GM18511 (cell line): ENCODE measurements around the gene FHL1.

Experiments
- ATAC-seq: cut with Tn5 transposase; IDR thresholded peaks from one replicate; pipeline ENCODE4 v1.9.1; 2021; ENCODE audit warnings: mild to moderate bottlenecking, moderate library complexity; ENCODE audit not compliant: unreplicated experiment

FHL1 gene

DNA sequence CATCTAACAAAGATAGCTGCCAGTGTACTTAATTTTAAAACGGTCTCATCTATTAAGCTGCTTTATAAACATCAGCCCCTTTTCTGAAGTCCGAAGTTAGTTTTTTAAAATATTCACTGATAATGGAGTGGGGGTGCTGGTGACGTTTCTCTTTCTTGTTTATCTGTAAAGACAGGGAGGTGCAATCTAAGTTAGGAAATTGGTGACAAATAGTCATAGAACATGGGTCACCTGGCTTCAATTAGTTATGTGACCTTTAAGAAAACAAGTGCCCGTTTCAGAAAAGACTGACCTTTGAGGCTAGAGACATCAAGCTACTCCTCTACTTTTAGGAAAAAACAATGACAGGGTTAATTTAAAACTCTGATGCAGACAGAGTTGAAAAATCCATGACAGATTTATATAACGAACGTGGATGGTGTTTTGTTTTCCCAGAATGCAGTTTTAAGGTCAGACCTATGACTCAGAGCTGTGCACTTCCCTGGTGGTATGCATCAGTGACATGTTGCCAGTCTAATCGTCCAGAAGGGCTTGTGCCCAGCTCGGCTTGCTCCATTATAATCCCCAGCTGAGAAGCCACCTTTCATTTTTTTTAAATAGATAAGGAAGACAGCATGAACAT lies 38.2 kb downstream of the FHL1 start:
- no peak for ATAC-seq

DNA sequence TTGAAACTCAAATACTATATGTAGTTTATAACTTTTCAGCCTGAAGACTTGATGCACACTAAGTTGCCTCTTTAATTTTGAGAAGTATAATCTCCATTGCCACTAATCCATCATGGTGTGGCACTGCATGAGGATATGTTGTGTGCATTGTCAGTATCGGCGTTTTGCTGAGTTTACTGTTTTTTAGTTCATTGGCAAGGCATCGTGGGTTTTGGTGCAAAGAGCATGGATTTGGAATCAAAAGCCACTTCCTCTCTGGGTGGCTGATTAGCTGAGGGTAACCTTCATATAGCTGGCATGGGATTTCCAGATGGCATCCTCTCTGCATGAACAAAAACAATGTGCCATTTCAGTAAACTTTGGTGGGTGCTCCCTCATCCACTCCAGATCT lies 38.7 kb downstream of the FHL1 start:
- ATAC-seq = no peak

DNA sequence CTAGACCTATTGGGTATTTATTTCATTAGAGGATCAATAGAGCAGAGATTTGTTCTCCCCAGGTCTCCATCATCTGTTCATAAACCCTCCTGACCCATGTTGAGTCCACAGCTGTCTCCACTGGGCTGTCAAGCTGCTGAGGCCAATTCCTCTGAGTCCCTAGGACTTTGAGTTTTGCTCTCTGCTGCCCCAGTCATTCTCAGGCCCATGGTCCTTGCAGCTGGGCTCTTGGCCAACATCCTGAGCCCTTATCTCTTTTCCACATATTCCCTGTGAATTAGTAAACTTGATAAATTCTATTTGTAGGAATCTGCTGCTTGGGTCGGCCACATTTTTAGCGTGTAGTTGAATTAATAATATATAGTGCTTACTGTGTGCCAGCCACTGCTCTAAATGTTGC lies 41.9 kb downstream of the FHL1 start:
- no peak for ATAC-seq

DNA sequence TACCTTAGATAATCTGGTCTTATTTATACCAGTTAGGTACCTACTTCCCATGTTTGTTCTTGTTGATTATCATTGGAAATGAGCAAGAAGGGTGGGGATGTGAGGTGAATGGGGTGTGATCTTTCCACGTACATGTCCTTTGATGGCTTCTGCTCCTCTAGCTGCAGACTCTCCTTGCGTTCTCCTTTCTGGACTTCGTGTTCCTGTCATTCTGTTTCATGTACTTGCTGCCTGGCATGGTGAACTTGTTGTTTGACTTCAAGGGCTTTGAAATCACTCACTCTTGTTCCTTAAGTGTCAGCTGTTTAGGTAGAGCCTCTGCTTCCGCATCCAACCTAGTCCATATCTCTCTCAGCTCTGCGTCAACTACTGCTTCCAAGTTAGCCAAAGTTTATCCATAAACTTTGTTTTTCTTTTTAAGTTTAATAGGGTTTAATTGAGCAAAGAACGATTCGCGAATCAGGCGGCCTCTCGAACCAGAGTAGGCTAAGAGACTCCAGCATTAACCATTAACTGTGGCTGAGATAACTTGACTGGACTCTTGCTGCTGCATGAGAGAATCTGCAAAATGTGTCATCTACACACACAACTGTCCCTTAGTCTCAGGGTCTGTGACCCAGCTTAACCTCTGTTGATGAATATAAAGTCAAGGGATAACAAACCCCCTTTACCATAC lies 42.8 kb downstream of the FHL1 start:
- ATAC-seq = no peak

DNA sequence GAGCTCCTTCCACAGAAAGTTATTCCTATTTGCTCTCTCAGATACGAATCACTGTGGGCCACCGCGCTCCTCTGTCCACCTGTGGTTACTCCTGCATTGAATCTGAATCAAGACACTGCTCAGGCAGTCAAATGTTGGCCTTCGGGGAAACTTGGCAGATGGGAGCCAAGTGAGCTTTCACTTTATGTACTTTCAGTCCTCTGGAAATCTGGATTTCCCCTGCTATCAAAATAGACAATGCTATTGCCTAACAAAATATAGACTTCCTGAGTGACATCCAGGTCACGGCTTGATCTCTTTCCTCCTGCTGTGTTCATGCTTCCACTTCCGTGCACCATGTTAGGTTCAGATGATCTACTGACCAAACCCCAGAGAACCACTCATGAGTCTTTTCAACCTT lies 43.8 kb downstream of the FHL1 start:
- no peak for ATAC-seq

DNA sequence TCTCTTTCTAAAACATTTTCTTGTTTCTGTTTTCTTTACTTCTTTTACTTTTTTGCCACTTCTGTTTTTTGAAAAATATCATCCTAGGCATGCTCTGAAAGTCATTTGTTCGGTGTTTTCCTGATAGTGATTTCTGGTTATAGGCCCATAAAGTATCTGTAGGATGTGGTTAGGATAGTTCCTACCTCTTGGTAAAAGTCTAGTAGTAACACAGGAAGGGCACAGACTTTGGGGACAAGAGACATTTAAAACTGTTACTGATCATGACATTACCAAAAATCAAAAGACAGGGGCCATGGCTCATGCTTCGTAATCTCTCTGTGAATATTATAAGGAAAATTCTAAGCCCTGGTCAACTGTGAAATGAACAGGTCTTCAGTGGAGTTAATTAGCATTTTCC lies 44.8 kb downstream of the FHL1 start:
- ATAC-seq = no peak

DNA sequence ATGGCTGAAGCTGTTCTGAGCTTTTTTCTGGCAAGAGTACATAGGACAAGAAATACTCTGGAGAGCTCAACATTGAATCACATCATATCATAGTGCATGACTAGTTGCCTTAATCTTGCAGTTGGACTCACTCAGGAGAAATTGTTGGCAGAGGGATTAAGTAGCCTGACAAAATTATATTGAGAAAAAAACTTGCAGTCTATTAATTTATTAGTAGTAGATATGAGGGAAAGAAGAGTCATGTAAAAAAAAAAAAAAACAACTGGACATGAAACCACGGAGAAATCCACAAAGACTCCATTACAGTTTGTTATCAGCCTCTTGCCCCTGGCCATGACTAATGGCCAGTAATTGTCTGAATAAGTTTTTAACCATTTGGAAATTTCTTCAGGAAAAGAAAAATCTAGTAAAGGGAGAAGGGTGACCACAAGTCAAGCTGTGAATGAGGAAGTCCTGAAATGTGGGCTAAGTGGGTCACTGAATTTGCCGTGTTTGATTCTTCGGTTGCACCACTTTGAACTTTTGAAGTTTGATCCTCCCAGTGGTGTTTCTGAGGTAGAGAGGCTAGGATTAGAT lies 45.6 kb downstream of the FHL1 start:
- ATAC-seq = no peak

DNA sequence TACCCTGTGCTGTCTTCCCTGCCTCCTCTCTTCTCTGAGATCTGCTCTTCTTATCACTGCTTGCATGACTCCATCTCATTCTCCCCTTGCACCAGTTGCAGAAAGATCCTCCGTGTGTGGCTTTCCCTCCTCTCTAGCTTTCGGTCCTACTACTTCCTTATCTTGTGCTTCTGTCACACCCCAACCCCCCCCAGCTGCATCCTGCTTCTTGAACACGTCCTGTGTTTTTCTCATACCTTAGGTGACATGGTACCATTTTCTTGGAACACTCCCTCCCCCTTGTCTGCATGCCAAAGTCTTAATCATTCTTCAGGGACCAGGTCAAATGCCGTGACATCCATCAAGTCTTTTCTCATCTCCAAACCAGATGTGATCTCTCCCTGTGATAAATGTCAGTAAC lies 46.4 kb downstream of the FHL1 start:
- ATAC-seq = no peak

DNA sequence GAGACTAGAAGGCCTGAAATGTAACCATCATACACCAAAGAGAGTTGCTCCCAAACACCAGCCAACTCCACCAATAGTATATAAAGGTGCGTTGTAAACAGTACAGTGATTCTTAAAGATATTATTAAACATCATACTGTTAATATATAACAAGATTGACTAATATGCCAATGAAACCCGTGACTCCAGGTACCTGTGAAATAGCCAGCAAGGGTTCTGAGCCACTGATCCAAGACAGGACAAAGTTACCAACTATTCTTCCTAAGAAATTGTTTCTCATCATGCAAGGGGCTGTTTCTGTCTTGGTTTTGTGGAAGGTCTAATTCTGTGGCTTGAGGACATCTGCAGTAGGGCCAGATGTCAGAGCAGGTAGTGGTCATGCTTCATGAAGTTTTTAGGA lies 47.2 kb downstream of the FHL1 start:
- ATAC-seq = no peak

DNA sequence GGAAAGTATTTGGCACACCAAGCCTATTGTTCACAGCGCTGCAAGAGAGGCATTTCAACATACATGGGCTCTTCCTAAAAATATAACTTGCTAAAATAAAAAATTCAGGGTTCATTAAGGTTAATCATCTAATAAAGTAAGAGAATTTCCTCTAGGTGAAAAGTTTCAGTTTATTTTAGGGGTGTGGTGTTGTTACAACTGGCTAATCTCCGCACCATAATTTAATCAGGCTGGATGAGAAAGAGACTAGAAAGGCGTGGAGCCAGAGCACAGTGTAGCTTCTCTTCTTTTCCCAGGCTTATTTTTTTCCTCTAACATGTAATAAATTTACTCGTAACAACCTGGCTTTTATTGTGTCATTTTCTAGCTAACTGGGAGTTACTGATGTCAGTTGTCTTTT lies 47.9 kb downstream of the FHL1 start:
- ATAC-seq = no peak

DNA sequence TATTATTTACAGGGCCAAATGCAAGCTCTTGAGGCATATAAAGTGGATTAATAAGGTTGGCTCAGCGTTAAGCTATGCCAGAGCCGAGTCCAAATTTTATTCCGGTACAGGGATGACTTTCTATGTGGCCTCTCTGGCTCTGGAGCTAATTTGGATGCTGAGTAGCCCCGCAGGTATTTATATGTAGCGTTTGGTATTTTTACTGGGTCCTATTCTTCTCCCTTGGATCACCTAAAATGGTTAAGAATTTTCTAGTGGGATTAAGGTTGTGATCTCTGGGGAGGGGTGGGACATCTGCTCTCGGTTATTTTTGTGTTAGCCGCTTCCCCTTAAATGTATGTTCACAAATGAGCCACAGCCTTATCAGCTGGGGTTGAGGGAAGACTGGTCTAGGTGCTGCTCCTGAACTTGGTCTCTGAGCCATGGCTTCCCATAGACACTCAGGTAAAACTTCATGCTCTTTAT lies 49.4 kb downstream of the FHL1 start:
- ATAC-seq = no peak

DNA sequence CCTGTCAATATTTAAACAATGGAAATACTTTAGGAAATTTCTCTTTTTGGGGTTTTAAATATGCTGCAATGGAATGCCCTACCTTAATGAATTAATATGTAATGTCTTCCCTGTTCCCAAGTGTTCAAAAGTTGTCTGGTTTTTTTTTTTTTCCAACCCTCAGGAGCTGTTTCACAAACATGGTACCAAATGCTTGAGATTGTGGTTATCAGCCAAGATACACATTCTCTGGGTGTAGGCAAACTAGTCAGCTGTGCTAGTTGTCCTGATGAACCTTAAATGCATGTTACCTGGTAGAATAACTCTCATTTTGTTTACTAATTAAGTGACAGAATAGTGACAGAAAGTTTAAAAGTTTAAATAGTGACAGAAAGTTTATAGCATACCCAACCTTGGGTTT lies 50.7 kb downstream of the FHL1 start:
- no peak for ATAC-seq

DNA sequence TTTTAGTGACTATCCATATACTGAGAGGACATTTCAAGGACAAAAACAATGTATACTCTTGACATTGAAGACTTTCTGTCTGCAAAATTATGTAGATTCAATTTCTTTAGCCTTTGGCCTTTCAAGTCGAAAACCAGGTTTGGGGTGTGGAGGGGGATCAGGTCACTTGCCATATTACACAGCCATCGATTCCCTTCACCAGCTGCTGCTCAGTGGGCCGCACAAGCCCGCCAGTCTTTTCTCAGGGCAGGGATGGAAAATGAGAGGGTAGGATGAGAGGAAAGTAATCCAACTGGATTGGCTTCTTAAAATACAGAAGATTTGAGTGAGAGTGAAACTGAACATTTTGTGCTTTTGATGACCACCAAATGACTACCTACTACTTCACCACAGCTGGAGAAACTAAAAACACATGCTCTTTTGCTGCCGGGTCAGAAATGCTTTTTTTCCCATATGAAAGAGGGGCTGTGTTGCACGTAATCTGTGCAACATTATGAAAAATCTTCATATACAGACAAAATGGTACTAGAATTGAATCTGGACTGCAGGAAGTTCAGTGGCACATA lies 51.4 kb downstream of the FHL1 start:
- no peak for ATAC-seq

DNA sequence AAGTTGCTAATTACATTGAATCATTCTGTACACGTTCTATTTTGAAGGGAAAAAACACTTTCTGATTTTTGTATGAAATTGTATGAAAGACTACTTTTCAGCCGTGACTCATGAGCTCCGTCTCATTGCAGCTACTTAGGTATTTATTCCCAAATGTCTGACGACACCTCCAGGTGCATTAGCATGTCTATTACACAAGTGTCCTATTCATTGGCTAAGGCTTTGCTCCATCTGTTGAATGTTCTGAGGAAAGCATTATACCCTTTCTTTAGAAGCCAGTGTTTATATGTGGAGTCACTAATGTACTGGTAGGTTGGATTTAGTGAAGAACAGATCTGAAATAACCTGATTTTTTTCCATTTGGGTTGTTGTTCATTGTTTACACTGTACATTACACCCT lies 52.0 kb downstream of the FHL1 start:
- ATAC-seq = no peak

DNA sequence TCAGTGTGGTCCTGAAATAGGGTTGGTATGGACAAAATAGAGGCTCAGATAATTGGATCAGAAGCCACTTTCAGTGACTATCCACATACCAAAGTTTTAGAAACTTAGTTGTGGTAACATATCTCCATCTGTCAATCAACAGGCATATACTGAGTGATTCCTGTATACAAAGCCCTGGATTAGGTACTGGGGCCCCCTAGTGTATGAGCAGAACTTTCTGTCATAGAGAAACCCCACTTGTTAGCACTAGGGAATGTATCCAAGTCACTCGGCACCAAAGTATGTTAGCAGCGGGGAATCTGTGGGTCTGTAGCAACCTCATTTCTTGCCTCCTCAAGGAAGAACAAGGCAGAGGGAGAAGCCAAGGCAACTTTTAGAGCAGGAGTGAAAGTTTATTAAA lies 53.1 kb downstream of the FHL1 start:
- no peak for ATAC-seq

DNA sequence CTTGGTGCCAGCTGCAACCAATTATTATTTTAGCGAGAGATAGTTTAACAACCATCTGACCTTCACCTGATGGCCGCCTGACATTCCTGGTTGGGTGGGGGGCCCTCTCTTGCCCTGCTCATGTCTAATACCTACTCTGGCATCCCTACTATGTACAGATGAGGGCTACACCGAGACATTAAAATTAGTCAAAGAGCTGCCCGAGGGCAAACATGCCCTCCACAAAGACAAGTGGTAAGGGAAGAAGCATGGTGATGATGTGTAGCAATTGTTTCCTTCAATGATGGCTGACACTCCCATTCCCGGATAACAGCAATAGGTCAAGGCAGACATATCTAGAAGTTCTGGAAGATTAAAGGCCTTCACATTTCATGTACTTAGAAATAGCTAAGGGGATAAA lies 54.3 kb downstream of the FHL1 start:
- ATAC-seq = no peak

DNA sequence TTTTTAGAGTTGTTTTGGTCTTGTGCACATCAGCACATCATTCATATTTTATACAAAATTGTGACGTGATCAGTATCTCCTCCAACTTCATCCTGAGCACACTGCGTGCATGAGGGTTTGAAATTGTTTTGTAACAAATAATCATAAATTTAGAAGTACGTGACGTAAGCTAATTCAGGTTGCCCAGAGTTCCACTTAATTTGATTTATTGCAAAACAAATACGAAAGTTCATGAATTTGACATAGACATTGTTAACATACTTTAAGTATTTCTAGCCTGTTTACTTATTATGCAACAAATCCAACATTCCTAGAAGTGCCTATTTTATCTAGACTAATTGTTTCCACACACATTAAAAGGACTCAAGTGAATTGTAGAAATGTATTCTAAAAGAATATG lies 55.6 kb downstream of the FHL1 start:
- ATAC-seq = no peak

DNA sequence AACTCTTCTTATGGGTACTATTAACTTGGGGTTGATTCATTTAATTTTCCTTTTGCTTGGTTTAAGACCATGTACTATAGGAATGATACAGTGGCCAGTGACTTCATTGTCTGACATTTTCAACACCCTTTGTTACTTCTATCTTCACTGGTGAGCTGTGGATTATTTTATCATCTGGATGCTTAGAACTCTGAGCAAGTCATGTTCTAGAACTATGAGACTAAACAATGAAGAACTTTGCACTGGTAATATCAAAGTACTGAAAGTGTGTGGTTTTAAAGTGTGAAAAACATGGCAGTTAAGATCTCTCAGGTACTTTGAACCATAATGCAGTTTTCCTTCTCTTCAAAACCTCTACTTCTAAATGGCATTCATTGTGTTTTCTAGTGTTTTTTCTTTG lies 56.1 kb downstream of the FHL1 start:
- no peak for ATAC-seq

DNA sequence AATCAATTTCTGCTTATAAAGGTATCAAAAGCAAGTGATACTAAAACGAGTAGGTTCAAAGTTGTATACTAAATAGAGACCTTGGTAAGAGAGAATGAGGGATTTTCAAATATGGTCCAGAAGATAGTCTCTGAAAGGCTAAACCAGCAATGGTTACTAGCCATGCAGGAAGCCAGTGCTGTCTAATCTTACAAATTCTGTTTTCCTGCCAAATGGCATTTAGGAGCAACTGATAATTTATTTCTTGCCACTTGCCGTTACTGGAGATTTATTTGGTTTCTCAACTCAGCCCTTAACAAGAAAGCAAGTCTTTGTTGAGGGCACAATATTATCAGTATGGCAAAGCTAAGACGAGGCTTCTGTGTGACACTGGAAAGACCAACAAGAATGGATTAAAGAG lies 56.6 kb downstream of the FHL1 start:
- no peak for ATAC-seq

DNA sequence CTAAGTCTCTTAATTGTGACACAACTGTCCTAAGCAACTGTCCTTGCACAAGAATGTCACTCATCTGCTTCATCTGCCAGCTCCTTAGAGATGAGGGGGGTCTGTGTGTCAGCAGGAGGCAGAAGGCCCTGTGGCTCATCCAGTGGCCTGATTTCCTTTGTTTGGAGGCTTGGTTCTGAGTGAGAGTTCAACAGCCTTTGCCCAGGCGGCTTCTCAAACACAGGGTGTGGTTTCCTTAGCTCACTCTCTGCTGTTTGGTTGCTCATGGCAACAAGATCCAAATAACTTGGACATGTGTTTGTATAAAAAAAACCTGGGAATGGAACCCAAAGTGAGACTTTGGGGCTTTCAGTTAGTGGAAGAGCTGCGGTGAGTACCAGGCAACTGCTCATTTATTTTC lies 57.2 kb downstream of the FHL1 start:
- ATAC-seq = no peak

DNA sequence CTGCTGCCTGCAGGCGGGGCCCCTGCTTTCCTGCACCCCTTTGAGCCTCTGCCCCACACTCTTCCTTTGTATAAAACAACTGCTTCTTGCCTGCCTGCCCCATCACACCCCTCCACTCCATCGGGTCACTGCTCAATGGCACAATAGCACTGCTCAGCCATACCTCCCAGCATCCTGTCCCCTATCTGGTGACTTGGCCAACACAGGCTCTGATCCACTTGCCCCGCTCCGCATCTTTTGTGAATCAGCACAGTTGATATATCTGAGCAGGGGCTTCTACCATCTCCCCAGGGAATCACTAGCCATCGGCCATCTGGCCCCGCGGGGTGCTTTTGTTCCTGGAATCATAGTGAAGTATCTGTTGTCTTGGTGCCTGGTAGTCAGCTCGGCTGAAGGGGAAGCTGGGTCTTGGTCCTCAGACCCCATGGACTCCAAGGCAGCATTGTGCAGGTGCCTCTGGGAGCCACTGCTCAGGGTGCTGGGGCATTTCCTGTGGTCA lies 58.6 kb downstream of the FHL1 start:
- ATAC-seq = no peak

DNA sequence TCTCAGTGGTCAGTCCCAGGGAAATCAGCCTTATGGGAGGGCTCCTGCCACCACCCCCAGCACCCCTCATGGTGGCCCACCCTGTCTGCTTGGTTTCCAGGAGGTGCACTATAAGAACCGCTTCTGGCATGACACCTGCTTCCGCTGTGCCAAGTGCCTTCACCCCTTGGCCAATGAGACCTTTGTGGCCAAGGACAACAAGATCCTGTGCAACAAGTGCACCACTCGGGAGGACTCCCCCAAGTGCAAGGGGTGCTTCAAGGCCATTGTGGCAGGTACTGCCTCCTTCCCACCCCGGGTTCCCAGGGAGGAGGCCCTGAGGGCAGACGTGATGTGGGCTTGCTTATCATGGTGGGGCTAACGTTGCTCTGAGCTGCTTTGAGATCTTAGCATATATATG lies 59.6 kb downstream of the FHL1 start:
- ATAC-seq = no peak
